ENCODE data around the gene APH1B. TPM values are rescaled to one million over a fixed set of nuclear protein-coding genes. Genes with fewer than 3 reads are reported as not detected.

Gene APH1B
- total RNA-seq, 1 donor from 2014 or later = 9.5 TPM

DNA sequence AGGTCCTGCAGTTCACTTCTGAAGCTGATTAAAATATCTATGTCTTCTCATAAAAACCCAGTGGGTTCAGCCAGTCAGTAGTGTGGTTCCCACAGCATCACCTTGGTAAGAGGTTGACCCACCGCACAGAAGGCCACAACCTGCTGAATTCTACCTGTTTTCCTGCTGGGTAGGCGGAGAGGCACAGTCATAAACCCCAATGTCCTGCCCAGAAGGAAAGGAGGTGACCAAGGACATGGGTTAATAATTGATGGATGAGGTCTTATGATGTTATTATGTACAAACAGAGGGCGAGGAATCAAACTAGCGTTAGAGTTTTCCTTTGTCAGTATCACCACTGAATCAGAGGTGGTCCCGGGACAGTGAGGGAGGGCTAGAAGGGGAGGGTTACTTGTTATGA, 76.5 kb downstream of the APH1B start:
- H3K27me3 Mint-ChIP-seq (ENCODE audit: low read depth) = peaks cover 5% of the 10 kb centered on the region

DNA sequence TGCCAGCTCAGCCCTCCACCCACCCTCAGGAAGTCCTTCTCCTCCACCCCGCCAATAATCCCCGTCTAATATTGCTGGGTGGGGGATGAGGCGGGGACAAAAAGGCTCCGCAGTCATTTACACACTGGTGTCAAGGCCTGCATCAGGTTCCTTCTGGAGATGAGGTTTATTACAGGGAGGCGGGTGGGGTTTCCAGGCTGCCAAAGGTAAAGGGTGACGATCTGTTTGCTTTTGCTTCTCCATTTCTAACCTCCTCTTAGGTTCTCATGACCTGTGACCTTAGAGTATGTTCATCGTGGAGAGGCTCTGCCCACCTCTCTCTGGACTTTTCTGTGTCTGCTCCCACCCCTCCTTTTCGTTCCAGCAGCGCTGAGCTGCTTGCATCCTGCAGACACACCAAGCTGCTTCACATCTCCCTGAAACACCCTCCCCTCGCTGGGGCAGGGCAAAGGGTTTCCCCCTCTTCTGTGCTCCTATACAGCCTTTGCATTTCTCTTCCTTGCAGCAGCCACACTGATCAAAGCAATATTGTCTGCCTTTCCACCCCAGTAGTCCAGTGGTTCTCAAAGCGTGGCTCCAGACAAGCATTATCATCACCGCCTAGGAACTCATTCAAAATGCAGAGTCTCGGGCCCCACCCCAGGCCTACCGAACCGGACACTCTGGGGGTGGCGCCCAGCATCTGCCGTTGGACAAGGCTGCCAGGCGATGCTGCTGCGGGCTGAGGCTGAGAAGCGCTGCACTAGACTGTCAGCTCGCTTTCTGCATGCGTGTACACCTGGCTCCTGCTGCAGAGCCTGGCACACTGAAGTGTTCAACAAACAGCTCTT, 77.6 kb downstream of the APH1B start:
- Mint-ChIP-seq H3K36me3 (ENCODE audit: low read depth) (no peaks in the 10 kb centered on the region), H3K4me1 (ENCODE audit: low read depth) (no peaks in the 10 kb centered on the region), H3K27ac (no peak overlapping the region), H3K9me3 (no peaks in the 10 kb centered on the region), H3K4me3 (ENCODE audit: low read depth) (no peak overlapping the region), H3K27me3 (ENCODE audit: low read depth) (peaks cover 12% of the 10 kb centered on the region)
- no peak for DNase-seq (ENCODE audit: low spot score)
- intact Hi-C loops (cut with micrococcal nuclease) = no loop called here

More for the DNA sequence above, 76.5 kb downstream of the APH1B start:
- Mint-ChIP-seq H3K4me3 (ENCODE audit: low read depth) (no peak overlapping the region), H3K36me3 (ENCODE audit: low read depth) (no peaks in the 10 kb centered on the region), H3K4me1 (ENCODE audit: low read depth) (no peaks in the 10 kb centered on the region), H3K27ac (no peak overlapping the region), H3K9me3 (no peaks in the 10 kb centered on the region)
- intact Hi-C loops (cut with micrococcal nuclease) = no loop called here
- DNase-seq (ENCODE audit: low spot score) = no peak

DNA sequence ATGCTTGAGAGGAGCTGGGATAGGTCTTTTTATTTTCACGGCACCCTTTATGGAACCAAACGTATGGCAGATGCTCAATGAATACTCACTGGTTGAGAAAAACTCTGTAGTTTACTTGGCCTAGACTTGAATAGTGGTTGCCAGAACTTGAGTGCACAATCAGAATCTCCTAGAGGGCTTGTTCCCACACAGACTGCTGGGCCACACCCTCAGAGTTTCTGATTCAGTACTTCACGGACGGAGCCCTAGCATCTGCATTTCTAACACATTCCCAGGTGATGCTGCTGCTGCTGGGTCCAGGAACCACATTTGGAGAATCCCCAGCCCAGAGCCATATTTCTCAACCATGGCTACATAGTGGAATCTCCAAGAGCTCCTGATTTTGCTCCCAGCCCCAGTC, 79.7 kb downstream of the APH1B start:
- H3K27ac Mint-ChIP-seq = no peak overlapping the region
- peaks cover 16% of the 10 kb centered on the region for H3K27me3 Mint-ChIP-seq (ENCODE audit: low read depth)
- no peaks in the 10 kb centered on the region for H3K36me3 Mint-ChIP-seq (ENCODE audit: low read depth)
- no peak overlapping the region for H3K4me3 Mint-ChIP-seq (ENCODE audit: low read depth)
- no peaks in the 10 kb centered on the region for H3K9me3 Mint-ChIP-seq
- intact Hi-C loops (cut with micrococcal nuclease) = no loop called here
- DNase-seq (ENCODE audit: low spot score) = no peak
- H3K4me1 Mint-ChIP-seq (ENCODE audit: low read depth) = no peaks in the 10 kb centered on the region

DNA sequence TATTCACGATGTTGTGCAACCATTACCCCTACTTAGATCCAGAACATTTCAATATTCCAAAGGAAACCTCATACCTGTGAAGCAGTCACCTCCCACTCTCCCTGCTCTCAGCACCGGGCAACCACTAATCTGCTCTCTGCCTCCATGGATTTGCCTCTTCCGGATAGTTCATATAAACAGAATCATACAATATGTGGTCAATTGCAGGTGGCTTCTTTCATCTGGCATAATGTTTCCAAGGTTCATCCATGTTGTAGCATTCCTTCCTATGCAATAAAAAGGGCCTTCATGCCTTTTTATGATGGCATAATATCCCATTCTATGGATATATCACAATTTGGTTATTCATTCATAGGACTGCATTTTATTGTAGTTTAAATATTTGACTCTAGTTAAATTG, 80.3 kb downstream of the APH1B start:
- no peak overlapping the region for H3K4me3 Mint-ChIP-seq (ENCODE audit: low read depth)
- DNase-seq (ENCODE audit: low spot score) = no peak
- no peak overlapping the region for H3K27ac Mint-ChIP-seq
- H3K9me3 Mint-ChIP-seq = no peaks in the 10 kb centered on the region
- intact Hi-C loops (cut with micrococcal nuclease) = no loop called here
- peaks cover 17% of the 10 kb centered on the region for H3K27me3 Mint-ChIP-seq (ENCODE audit: low read depth)
- H3K36me3 Mint-ChIP-seq (ENCODE audit: low read depth) = no peaks in the 10 kb centered on the region
- H3K4me1 Mint-ChIP-seq (ENCODE audit: low read depth) = no peaks in the 10 kb centered on the region

DNA sequence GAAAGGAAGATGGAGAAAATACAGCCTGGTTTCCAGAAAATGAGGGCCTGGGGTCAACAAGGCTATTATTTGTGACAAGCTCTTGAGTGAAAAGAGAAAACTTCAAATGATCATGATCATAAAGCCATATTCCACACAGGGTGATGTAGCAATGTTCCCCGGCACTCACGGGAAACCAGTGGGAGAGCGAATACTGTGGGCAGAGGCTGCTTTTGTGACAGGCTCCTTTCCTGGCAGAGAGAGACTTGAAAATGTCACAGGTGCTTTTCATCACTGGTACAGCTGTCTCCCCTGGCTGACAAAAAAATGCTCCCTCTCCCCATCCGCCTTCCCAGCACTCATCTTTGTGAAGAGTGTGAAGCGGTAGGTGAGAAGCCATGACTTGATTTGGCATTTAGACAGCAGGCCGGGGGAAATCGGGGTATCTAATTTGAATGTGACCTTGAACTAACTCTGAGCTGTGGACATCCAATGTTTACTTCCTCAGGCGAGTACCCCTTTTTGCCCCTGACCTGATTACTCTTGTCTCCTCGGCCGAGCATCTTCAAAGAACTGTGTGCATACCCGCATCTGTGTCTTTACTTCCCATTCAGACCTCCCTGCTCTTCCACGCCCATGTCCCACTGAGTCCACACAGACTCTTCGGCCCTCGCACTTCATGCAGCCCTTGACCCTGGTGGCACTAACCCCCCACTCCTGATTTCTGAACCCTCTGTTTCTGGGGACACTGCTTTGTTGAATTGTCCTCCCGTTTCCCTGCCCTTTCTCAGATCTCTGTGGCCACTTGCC, 81.0 kb downstream of the APH1B start:
- Mint-ChIP-seq H3K27ac (no peak overlapping the region), H3K9me3 (no peaks in the 10 kb centered on the region), H3K4me3 (ENCODE audit: low read depth) (no peak overlapping the region), H3K36me3 (ENCODE audit: low read depth) (no peaks in the 10 kb centered on the region), H3K4me1 (ENCODE audit: low read depth) (no peaks in the 10 kb centered on the region), H3K27me3 (ENCODE audit: low read depth) (peaks cover 17% of the 10 kb centered on the region)
- intact Hi-C loops (cut with micrococcal nuclease) = no loop called here
- DNase-seq (ENCODE audit: low spot score) = no peak

Other genes starting within 250 kb of the APH1B start
- 11.1 and 13.5 TPM in 2 replicates for gene TPM1, start 234.9 kb upstream of the APH1B start, total RNA-seq
- gene LACTB, start 155.7 kb upstream of the APH1B start, total RNA-seq = 23.6 and 23.8 TPM in 2 replicates
- gene RPS27L, start 120.1 kb upstream of the APH1B start, total RNA-seq = 164 and 167 TPM in 2 replicates
- gene RAB8B, start 88.0 kb upstream of the APH1B start, total RNA-seq = 214 TPM in 2 replicates
- 0.46 TPM in 2 replicates for gene CA12, start 104.2 kb downstream of the APH1B start, total RNA-seq
- gene USP3, start 227.0 kb downstream of the APH1B start, total RNA-seq = 41.2 and 47.6 TPM in 2 replicates